ENCODE data around the gene HEMK1. TPM values are rescaled to one million over a fixed set of nuclear protein-coding genes. Genes with fewer than 3 reads are reported as not detected.

Gene HEMK1
- total RNA-seq, 2 experiments from 2014 or later: 12.4 to 14.6 TPM

DNA sequence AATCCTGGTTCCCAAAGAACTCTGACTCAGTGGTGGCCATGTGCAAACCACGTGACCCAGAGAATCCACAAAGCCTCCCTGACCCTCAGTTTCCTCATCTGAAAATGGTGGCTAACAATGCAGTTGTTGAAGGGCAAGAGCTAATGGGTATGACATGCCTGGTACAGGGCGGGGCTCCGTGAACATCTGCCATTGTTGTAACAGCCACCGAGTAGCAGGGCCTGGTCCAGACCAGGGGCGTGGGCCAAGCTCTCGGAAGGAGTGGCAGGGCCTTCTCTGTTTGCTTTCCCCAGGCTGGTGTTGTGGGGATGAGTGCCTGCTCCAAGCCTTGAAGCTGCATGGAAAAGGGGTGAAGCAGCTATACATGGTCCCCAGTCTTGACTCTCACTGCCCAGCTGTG is 61.1 kb downstream of the HEMK1 start:
- peaks cover 96% of the 10 kb centered on the region for H3K4me1 ChIP-seq (ENCODE audit: insufficient read depth, low read length)
- peaks cover 25% of the 10 kb centered on the region for H3K36me3 ChIP-seq (ENCODE audit: insufficient read depth, low read length)
- Mint-ChIP-seq H3K36me3 (ENCODE audit: low read depth) (peaks cover 29% of the 10 kb centered on the region), H3K27ac (peak overlapping the region; percentile 70), H3K4me3 (no peak overlapping the region), H3K9me3 (no peaks in the 10 kb centered on the region), H3K4me1 (ENCODE audit: low read depth) (peaks cover 83% of the 10 kb centered on the region), H3K27me3 (no peaks in the 10 kb centered on the region)
- TF ChIP-seq, protein P1, sequence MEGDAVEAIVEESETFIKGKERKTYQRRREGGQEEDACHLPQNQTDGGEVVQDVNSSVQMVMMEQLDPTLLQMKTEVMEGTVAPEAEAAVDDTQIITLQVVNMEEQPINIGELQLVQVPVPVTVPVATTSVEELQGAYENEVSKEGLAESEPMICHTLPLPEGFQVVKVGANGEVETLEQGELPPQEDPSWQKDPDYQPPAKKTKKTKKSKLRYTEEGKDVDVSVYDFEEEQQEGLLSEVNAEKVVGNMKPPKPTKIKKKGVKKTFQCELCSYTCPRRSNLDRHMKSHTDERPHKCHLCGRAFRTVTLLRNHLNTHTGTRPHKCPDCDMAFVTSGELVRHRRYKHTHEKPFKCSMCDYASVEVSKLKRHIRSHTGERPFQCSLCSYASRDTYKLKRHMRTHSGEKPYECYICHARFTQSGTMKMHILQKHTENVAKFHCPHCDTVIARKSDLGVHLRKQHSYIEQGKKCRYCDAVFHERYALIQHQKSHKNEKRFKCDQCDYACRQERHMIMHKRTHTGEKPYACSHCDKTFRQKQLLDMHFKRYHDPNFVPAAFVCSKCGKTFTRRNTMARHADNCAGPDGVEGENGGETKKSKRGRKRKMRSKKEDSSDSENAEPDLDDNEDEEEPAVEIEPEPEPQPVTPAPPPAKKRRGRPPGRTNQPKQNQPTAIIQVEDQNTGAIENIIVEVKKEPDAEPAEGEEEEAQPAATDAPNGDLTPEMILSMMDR (IDR thresholded peaks at IDR 0.05): no peak
- intact Hi-C loops (cut with DNase I, micrococcal nuclease): no loop called here
- no peak overlapping the region for H3K27ac ChIP-seq (ENCODE audit: low read depth in 1 of 2, low read length in 2 of 2)
- DNase-seq (no peak), ATAC-seq (ENCODE audit: poor library complexity) (no peak)
- POLR2A ChIA-PET: interaction anchor here (1.1 to 3.4 kb wide), 3 partner anchors 10 to 14 kb away, joined by 3 to 10 read pairs (median 5); no protein-coding TSS in a partner anchor
- H3K9me3 ChIP-seq (ENCODE audit: control insufficient read depth in 1 of 2, insufficient read depth in 1 of 2, low read length in 2 of 2): no peaks in the 10 kb centered on the region
- H3K27me3 ChIP-seq (ENCODE audit: control insufficient read depth in 1 of 2, insufficient read depth in 2 of 2, low read length in 2 of 2): no peaks in the 10 kb centered on the region
- H3K4me3 ChIP-seq (ENCODE audit: low read length): no peak overlapping the region
- CTCF ChIA-PET: interaction anchor here (1.1 to 1.2 kb wide), 2 partner anchors 14 to 26 kb away, joined by 3 read pairs; no protein-coding TSS in a partner anchor

- H3K27ac ChIP-seq (ENCODE audit: low read depth in 1 of 2, low read length in 2 of 2): no peak overlapping the region
- DNase-seq: no peak
- H3K9me3 Mint-ChIP-seq: no peaks in the 10 kb centered on the region
- peaks cover 29% of the 10 kb centered on the region for H3K36me3 Mint-ChIP-seq (ENCODE audit: low read depth)
- H3K27ac Mint-ChIP-seq: peak overlapping the region; percentile 70
- no peaks in the 10 kb centered on the region for H3K27me3 Mint-ChIP-seq
- H3K4me3 Mint-ChIP-seq: no peak overlapping the region
- H3K9me3 ChIP-seq (ENCODE audit: control insufficient read depth in 1 of 2, insufficient read depth in 1 of 2, low read length in 2 of 2): no peaks in the 10 kb centered on the region
- intact Hi-C loops (cut with DNase I, micrococcal nuclease): no loop called here
- no peaks in the 10 kb centered on the region for H3K27me3 ChIP-seq (ENCODE audit: control insufficient read depth in 1 of 2, insufficient read depth in 2 of 2, low read length in 2 of 2)
- peaks cover 96% of the 10 kb centered on the region for H3K4me1 ChIP-seq (ENCODE audit: insufficient read depth, low read length)
- TF ChIP-seq, protein P1 (IDR thresholded peaks at IDR 0.05): no peak
- POLR2A ChIA-PET: interaction anchor here (1.1 to 1.3 kb wide), 2 partner anchors 11 to 14 kb away, joined by 3 to 5 read pairs; no protein-coding TSS in a partner anchor
- no peak overlapping the region for H3K4me3 ChIP-seq (ENCODE audit: low read length)
- H3K36me3 ChIP-seq (ENCODE audit: insufficient read depth, low read length): peaks cover 25% of the 10 kb centered on the region
- CTCF ChIA-PET: interaction anchor here (1.1 to 1.2 kb wide), 2 partner anchors 15 to 26 kb away, joined by 3 read pairs; no protein-coding TSS in a partner anchor
- no peak for ATAC-seq (ENCODE audit: poor library complexity)
- peaks cover 81% of the 10 kb centered on the region for H3K4me1 Mint-ChIP-seq (ENCODE audit: low read depth)
Measured at GRCh38 chr3:50630877-50631276, 61.6 kb downstream of the HEMK1 start.

GRCh38 chr3:50632450-50632849 is 63.1 kb downstream of the HEMK1 start:
- H3K27ac Mint-ChIP-seq: peak overlapping the region; percentile 85
- peak overlapping the region; percentile 54 for H3K4me3 Mint-ChIP-seq
- Histone ChIP-seq H3K27ac (ENCODE audit: low read depth in 1 of 2, low read length in 2 of 2) (no peak overlapping the region), H3K4me1 (ENCODE audit: insufficient read depth, low read length) (peaks cover 95% of the 10 kb centered on the region), H3K27me3 (ENCODE audit: control insufficient read depth in 1 of 2, insufficient read depth in 2 of 2, low read length in 2 of 2) (no peaks in the 10 kb centered on the region), H3K9me3 (ENCODE audit: control insufficient read depth in 1 of 2, insufficient read depth in 1 of 2, low read length in 2 of 2) (no peaks in the 10 kb centered on the region), H3K36me3 (ENCODE audit: insufficient read depth, low read length) (peaks cover 25% of the 10 kb centered on the region), H3K4me3 (ENCODE audit: low read length) (no peak overlapping the region)
- H3K4me1 Mint-ChIP-seq (ENCODE audit: low read depth): peaks cover 84% of the 10 kb centered on the region
- intact Hi-C loops (cut with DNase I, micrococcal nuclease): no loop called here
- POLR2A ChIA-PET: interaction anchor here (0.8 kb wide), 1 partner anchor 16 kb away, joined by 3 read pairs; no protein-coding TSS in a partner anchor
- TF ChIP-seq, protein P1 (IDR thresholded peaks at IDR 0.05): no peak
- CTCF ChIA-PET: interaction anchor here (0.8 to 1.4 kb wide), 2 partner anchors 15 to 17 kb away, joined by 3 to 7 read pairs; no protein-coding TSS in a partner anchor
- no peaks in the 10 kb centered on the region for H3K9me3 Mint-ChIP-seq
- peaks cover 31% of the 10 kb centered on the region for H3K36me3 Mint-ChIP-seq (ENCODE audit: low read depth)
- no peaks in the 10 kb centered on the region for H3K27me3 Mint-ChIP-seq
- DNase-seq (peak in 1 of 14 experiments; percentile 42), ATAC-seq (ENCODE audit: poor library complexity) (no peak)

All from CD4-positive, alpha-beta T cell (primary cell).